HuH-7.5 (cell line): ENCODE results near the gene PCDHA9.
"Not testable (repeated sequence)": the region's sequence is repeated elsewhere in the genome, so short reads cannot be mapped to it uniquely, and the experiment has no call there.

Experiments
- DNase-seq: peaks from one replicate; pipeline ENCODE4 v3.0.0; 2011; ENCODE audit warnings: low spot score

The PCDHA9 gene

GRCh38 chr5:140834439-140835008 lies 13.7 kb upstream of the PCDHA9 start:
- not testable (repeated sequence) for DNase-seq

- no peak for DNase-seq
Observed at GRCh38 chr5:140835622-140836510, 12.3 kb upstream of the PCDHA9 start.

GRCh38 chr5:140840978-140841962 lies 6.9 kb upstream of the PCDHA9 start, which contains the start of gene PCDHA8:
PCDHA8 (plus strand) TSS chr5:140841187; CDS start chr5:140841322, 135 bp downstream.
- DNase-seq = peak; percentile 81

GRCh38 chr5:140842798-140843733 lies 5.1 kb upstream of the PCDHA9 start:
- DNase-seq = no peak

GRCh38 chr5:140849831-140850634 lies 1.9 kb downstream of the PCDHA9 start:
- DNase-seq = not testable (repeated sequence)

GRCh38 chr5:140855772-140856674 lies 7.8 kb downstream of the PCDHA9 start, which contains the start of gene PCDHA10:
PCDHA10 (plus strand) TSS chr5:140855897; CDS start chr5:140856049, 152 bp downstream.
- no peak for DNase-seq

- DNase-seq = no peak
Observed at GRCh38 chr5:140857177-140857986, 9.2 kb downstream of the PCDHA9 start.

- no peak for DNase-seq
Observed at GRCh38 chr5:140857987-140858240, 9.7 kb downstream of the PCDHA9 start.

- no peak for DNase-seq
Observed at GRCh38 chr5:140862441-140863295, 14.5 kb downstream of the PCDHA9 start.

GRCh38 chr5:140868721-140869554 lies 20.8 kb downstream of the PCDHA9 start, which contains the start of gene PCDHA11:
PCDHA11 (plus strand) TSS chr5:140868957; CDS start chr5:140869104, 147 bp downstream.
- DNase-seq = peak; percentile 66

GRCh38 chr5:140869555-140869886 lies 21.3 kb downstream of the PCDHA9 start:
- DNase-seq = no peak

GRCh38 chr5:140870221-140871201 lies 22.3 kb downstream of the PCDHA9 start:
- DNase-seq = no peak

GRCh38 chr5:140875085-140876065 lies 27.2 kb downstream of the PCDHA9 start, which contains the start of gene PCDHA12:
PCDHA12 (plus strand) TSS chr5:140875308; CDS start chr5:140875473, 165 bp downstream.
- DNase-seq = no peak
